GM12878 (cell line): ENCODE data around the gene RAD23B. TPM values are rescaled to one million over a fixed set of nuclear protein-coding genes. Genes with fewer than 3 reads are reported as not detected.

ENCODE experiments used
- ATAC-seq: fragments of 200-7000 bp; cut with Tn5 transposase; 3 replicates; pipeline ENCODE4 v1.9.1; 2020; ENCODE audit warnings: mild to moderate bottlenecking, moderate library complexity
- BruUV-seq: library from RNA; stranded (reverse); fragments of 400-500 nt; replicated peaks from 2 replicates; lab custom pipeline; 2021; lab: Mats Ljungman, UMichigan
- CTCF ChIA-PET: fragments of 300-600 bp; sonication (Branson Sonifier 250); formaldehyde crosslinking; extraction: SDS; loops from one replicate; lab custom pipeline; 2021; ENCODE audit warnings: inconsistent platforms; lab: Yijun Ruan, JAX
- POLR2A ChIA-PET: fragments of 350-600 bp; formaldehyde crosslinking; extraction: SDS; loops from one replicate; lab custom pipeline; 2021; ENCODE audit warnings: inconsistent platforms; lab: Charles Lee
- RAD21 ChIA-PET: fragments of 300-600 bp; sonication (Branson Sonifier 250); formaldehyde crosslinking; loops from one replicate; lab custom pipeline; 2023; ENCODE audit warnings: antibody characterized with exemption; ENCODE audit not compliant: unreplicated experiment; lab: Charles Lee
- SMC1A ChIA-PET: fragments of 300-600 bp; sonication (Branson Sonifier 250); formaldehyde crosslinking; loops from one replicate; lab custom pipeline; 2023; ENCODE audit not compliant: unreplicated experiment, uncharacterized antibody; lab: Charles Lee
- DNase-seq: peaks from one replicate; pipeline ENCODE4 v3.0.0-alpha.2; 2011; ENCODE audit warnings: low read depth, low spot score
- FAIRE-seq: peaks from 3 replicates; lab custom pipeline; 2011; peaks lifted over from hg19 to GRCh38; lab: Jason Lieb, UNC
- H2AFZ ChIP-seq: 2 replicates; pipeline ENCODE4 v1.6.0; 2011; ENCODE audit warnings: low read depth, low read length, control low read depth; ENCODE audit not compliant: control insufficient read depth
- H3K27ac ChIP-seq: 2 replicates; pipeline ENCODE4 v1.5.1; 2011; ENCODE audit warnings: control low read depth; ENCODE audit not compliant: control insufficient read depth, insufficient read depth
- H3K27me3 ChIP-seq, 2 experiments: replicated peaks in 1 of 2; 2 replicates each; pipeline versions ENCODE4 v1.6.0 to v1.6.1; 2011; ENCODE audit warnings: low read length in 1 of 2; ENCODE audit not compliant: control insufficient read depth in 2 of 2, insufficient read depth in 2 of 2
- H3K36me3 ChIP-seq, 2 experiments: 2 replicates each; pipeline ENCODE4 v1.5.1; 2011; ENCODE audit warnings: low read length in 1 of 2; ENCODE audit not compliant: control insufficient read depth in 2 of 2, insufficient read depth in 2 of 2
- H3K4me1 ChIP-seq: 2 replicates; pipeline ENCODE4 v1.6.1; 2011; ENCODE audit warnings: mild to moderate bottlenecking, low read length, moderate library complexity, mixed read lengths; ENCODE audit not compliant: control insufficient read depth, insufficient read depth
- H3K4me2 ChIP-seq: 2 replicates; pipeline ENCODE4 v1.6.0; 2011; ENCODE audit warnings: control low read depth; ENCODE audit not compliant: control insufficient read depth, insufficient read depth
- H3K4me3 ChIP-seq: fragments of 200-600 bp; sonication (generic); 2 replicates; pipeline ENCODE4 v1.5.1; 2016
- H3K79me2 ChIP-seq: 2 replicates; pipeline ENCODE4 v1.6.0; 2011; ENCODE audit warnings: low read length; ENCODE audit not compliant: control insufficient read depth, insufficient read depth
- H3K9ac ChIP-seq: 2 replicates; pipeline ENCODE4 v1.8.0; 2011; ENCODE audit warnings: low read length, control low read depth, mixed read lengths; ENCODE audit not compliant: control insufficient read depth, insufficient read depth
- H3K9me3 ChIP-seq: replicated peaks from 3 replicates; pipeline ENCODE4 v1.5.1; 2011; ENCODE audit warnings: mild to moderate bottlenecking, low read length; ENCODE audit not compliant: control insufficient read depth, insufficient read depth
- H4K20me1 ChIP-seq: 2 replicates; pipeline ENCODE4 v1.6.0; 2011; ENCODE audit not compliant: control insufficient read depth, insufficient read depth
- BACH1 ChIP-seq: fragments of 450-650 bp; IDR thresholded peaks from 2 replicates; pipeline ENCODE4 v1.6.1; 2017; ENCODE audit warnings: mild to moderate bottlenecking, borderline replicate concordance
- JUNB ChIP-seq: IDR thresholded peaks from 2 replicates; pipeline ENCODE4 v1.6.1; 2016; ENCODE audit warnings: antibody characterized with exemption, mild to moderate bottlenecking
- MXI1 ChIP-seq: fragments of 150-350 bp; IDR thresholded peaks from 2 replicates; pipeline ENCODE4 v1.6.1; 2011; ENCODE audit warnings: low read depth, mild to moderate bottlenecking, inconsistent platforms, low read length, improper control_type of control experiment
- RUNX3 ChIP-seq: IDR thresholded peaks from 2 replicates; pipeline ENCODE4 v1.6.1; 2012; ENCODE audit warnings: low read length, inconsistent platforms
- ZBTB33 ChIP-seq: fragments of 450-650 bp; IDR thresholded peaks from 2 replicates; pipeline ENCODE4 v1.6.1; 2017; ENCODE audit warnings: mild to moderate bottlenecking
- WGBS: methylation state at CpG from one replicate; pipeline ENCODE4 v1.1.6; 2016; ENCODE audit warnings: low lambda C conversion rate; ENCODE audit not compliant: insufficient replicate concordance, insufficient coverage; ENCODE audit errors: missing lambda C conversion rate; 5-methylcytosine and 5-hydroxymethylcytosine counted together
- in situ Hi-C: fragments of 300-500 bp; cut with MboI; formaldehyde crosslinking; loops from 9 replicates; pipeline ENCODE4 v1.14.3; 2018; ENCODE audit warnings: mixed read lengths
- intact Hi-C: fragments of 100-400 bp; cut with micrococcal nuclease; formaldehyde crosslinking; loops from one replicate; pipeline ENCODE4 v1.14.2; 2022; ENCODE audit not compliant: unreplicated experiment
- polyA plus RNA-seq, 11 experiments: library from polyadenylated mRNA; depleted of rRNA in 4 of 11; unstranded in 6 of 11; stranded (reverse) in 5 of 11; fragments of >200 nt; fragmentation: Nextera tagmentation in 4 of 11; fragmentation: Illumina TruSeq in 1 of 11; extraction: Ambion mirVana in 4 of 11; extraction: Trizol in 1 of 11; gene quantifications; 1 replicate in 1 of 11; 2 replicates in 10 of 11; pipeline versions ENCODE4 v1.2.1 to v1.2.3, GENCODE V29; 2011 to 2016; ENCODE audit warnings: inconsistent platforms in 2 of 11, missing spikeins in 2 of 11, low read depth in 1 of 11
- total RNA-seq, 4 experiments: library from RNA; depleted of rRNA in 3 of 4; stranded (reverse); fragments of >200 nt in 3 of 4; fragmentation: Illumina TruSeq in 1 of 4; extraction: Trizol in 1 of 4; gene quantifications; 2 replicates each; pipeline versions ENCODE4 v1.2.1 to v1.2.3, GENCODE V29; 2013 to 2021

RAD23B gene
- total and polyA plus RNA-seq, 10 of the 15 experiments (the other 5 are each of a cell fraction or from before 2014, with no cell fraction given) = 10.3 to 256 (median 54.6) TPM

GRCh38 chr9:107237873-107238272 lies 45.2 kb upstream of the RAD23B start:
- in situ Hi-C loops = no loop called here
- H3K27me3 ChIP-seq = no peaks in the 10 kb centered on the region
- FAIRE-seq (no peak), ATAC-seq (peak; percentile 69), DNase-seq (no peak)
- H4K20me1 ChIP-seq = no peaks in the 10 kb centered on the region
- no peaks in the 10 kb centered on the region for H3K9me3 ChIP-seq
- ChIA-PET SMC1A (interaction anchor here (0.7 to 14.0 kb wide), 10 partner anchors 14 to 103 kb away, joined by 3 to 187 read pairs (median 4); no protein-coding TSS in a partner anchor), CTCF (interaction anchor here (0.7 to 12.1 kb wide), 7 partner anchors 9 to 105 kb away, joined by 3 to 149 read pairs (median 4); partner anchors contain the start of gene RAD23B), RAD21 (interaction anchor here (1.1 to 4.8 kb wide), 6 partner anchors 13 to 104 kb away, joined by 3 to 41 read pairs (median 6); no protein-coding TSS in a partner anchor), POLR2A (interaction anchor here (0.5 kb wide), 1 partner anchor 60 kb away, joined by 5 read pairs; no protein-coding TSS in a partner anchor)
- no peaks in the 10 kb centered on the region for H3K79me2 ChIP-seq
- no peak overlapping the region for H3K27ac ChIP-seq
- intact Hi-C loops = loop anchor here (2.0 to 5.0 kb wide), 2 partner anchors 103 to 174 kb away; no protein-coding TSS in a partner anchor
- TF ChIP-seq BACH1 = no peak
- peak; percentile 41; the same call in 1 of the 2 replicates for TF ChIP-seq RUNX3
- TF ChIP-seq ZBTB33 = no peak
- no peak for TF ChIP-seq MXI1
- peak; percentile 73 for TF ChIP-seq JUNB
- no peaks in the 10 kb centered on the region for H3K36me3 ChIP-seq
- no peaks in the 10 kb centered on the region for H3K4me1 ChIP-seq
- no peak overlapping the region for H3K4me3 ChIP-seq
- BruUV-seq = no TSS peak
- H2AFZ ChIP-seq = no peak overlapping the region
- no peak overlapping the region for H3K9ac ChIP-seq
- no peak overlapping the region for H3K4me2 ChIP-seq
- 6% methylated on average over 6 of the region's 6 CpGs for WGBS
